HepG2 (cell line): ENCODE data around the gene PRKAG1. TPM values are rescaled to one million over a fixed set of nuclear protein-coding genes. Genes with fewer than 3 reads are reported as not detected.

Experiments
- JUNB ChIP-seq: sonication (generic); formaldehyde crosslinking; IDR thresholded peaks from 2 replicates; pipeline ENCODE4 v1.8.0; 2022; ENCODE audit warnings: missing genetic modification reagents, mild to moderate bottlenecking, borderline replicate concordance
- MAZ ChIP-seq, 2 experiments: sonication (generic) in 1 of 2; formaldehyde crosslinking in 1 of 2; IDR thresholded peaks; 2 replicates each; pipeline versions ENCODE4 v1.5.0 to v1.6.1; 2012 to 2020; ENCODE audit warnings: low read depth in 2 of 2, mild to moderate bottlenecking in 2 of 2, borderline replicate concordance in 1 of 2, improper control_type of control experiment in 1 of 2, low read length in 1 of 2, missing genetic modification reagents in 1 of 2, moderate library complexity in 1 of 2
- ONECUT2 ChIP-seq: sonication (generic); formaldehyde crosslinking; IDR thresholded peaks from 2 replicates; pipeline ENCODE4 v1.4.0; 2020; ENCODE audit warnings: missing genetic modification reagents
- RBFOX2 ChIP-seq: fragments of 200-400 bp; formaldehyde crosslinking; IDR thresholded peaks from 2 replicates; pipeline ENCODE4 v1.6.1; 2017; ENCODE audit warnings: low read depth, mild to moderate bottlenecking, low read length
- SALL2 ChIP-seq: sonication (generic); formaldehyde crosslinking; IDR thresholded peaks from 2 replicates; pipeline ENCODE4 v1.8.1; 2023; ENCODE audit warnings: mild to moderate bottlenecking, missing genetic modification reagents, inconsistent platforms
- TAF15 ChIP-seq: fragments of 200-400 bp; formaldehyde crosslinking; IDR thresholded peaks from one replicate; pipeline ENCODE4 v1.6.1; 2018; ENCODE audit warnings: mild to moderate bottlenecking, low read depth, low read length; ENCODE audit not compliant: poor library complexity, severe bottlenecking
- ZFAT ChIP-seq: sonication (generic); formaldehyde crosslinking; conservative IDR thresholded peaks from 2 replicates; pipeline ENCODE4 v1.8.1; 2023; ENCODE audit warnings: missing genetic modification reagents, inconsistent platforms
- ZFP1 ChIP-seq: IDR thresholded peaks from 2 replicates; pipeline ENCODE4 v1.6.1; 2016
- ZNF232 ChIP-seq: sonication (generic); formaldehyde crosslinking; IDR thresholded peaks from 2 replicates; pipeline ENCODE4 v1.4.0; 2020; ENCODE audit warnings: missing genetic modification reagents, borderline replicate concordance
- ZNF274 ChIP-seq: sonication (generic); formaldehyde crosslinking; IDR thresholded peaks from 2 replicates; pipeline ENCODE4 v1.5.1; 2020; ENCODE audit warnings: mild to moderate bottlenecking, missing genetic modification reagents
- ZNF329 ChIP-seq: sonication (generic); formaldehyde crosslinking; IDR thresholded peaks from 2 replicates; pipeline ENCODE4 v1.9.0; 2021; ENCODE audit warnings: low read depth, mild to moderate bottlenecking, missing genetic modification reagents
- ZNF335 ChIP-seq: sonication (generic); formaldehyde crosslinking; IDR thresholded peaks from 2 replicates; pipeline ENCODE4 v1.4.0; 2020; ENCODE audit warnings: missing genetic modification reagents
- ZNF670 ChIP-seq: sonication (generic); formaldehyde crosslinking; IDR thresholded peaks from 2 replicates; pipeline ENCODE4 v1.8.0; 2022; ENCODE audit warnings: mild to moderate bottlenecking, missing genetic modification reagents, borderline replicate concordance
- ZNF737 ChIP-seq: sonication (generic); formaldehyde crosslinking; IDR thresholded peaks from 2 replicates; pipeline ENCODE4 v1.5.0; 2020; ENCODE audit warnings: missing genetic modification reagents, mild to moderate bottlenecking, borderline replicate concordance
- ZNF891 ChIP-seq: sonication (generic); formaldehyde crosslinking; IDR thresholded peaks from 2 replicates; pipeline ENCODE4 v1.5.0; 2020; ENCODE audit warnings: mild to moderate bottlenecking, missing genetic modification reagents
- ZZZ3 ChIP-seq: sonication (generic); formaldehyde crosslinking; IDR thresholded peaks from 2 replicates; pipeline ENCODE4 v1.4.0; 2020; ENCODE audit warnings: missing genetic modification reagents, mild to moderate bottlenecking, borderline replicate concordance
- polyA plus RNA-seq, 8 experiments: library from polyadenylated mRNA; depleted of rRNA in 3 of 8; stranded (reverse) in 7 of 8; unstranded in 1 of 8; fragments of >200 nt; fragmentation: Illumina TruSeq in 4 of 8; extraction: Trizol in 4 of 8; gene quantifications; 2 replicates each; pipeline versions ENCODE4 v1.2.1 to v1.2.3, GENCODE V29; 2011 to 2016; ENCODE audit warnings: low read depth in 4 of 8, missing spikeins in 1 of 8, mixed read lengths in 1 of 8; ENCODE audit not compliant: insufficient read depth in 1 of 8
- total RNA-seq, 5 experiments: library from RNA; depleted of rRNA; stranded (reverse); fragments of >200 nt; fragmentation: Illumina TruSeq; extraction: Trizol; gene quantifications; 2 replicates each; pipeline ENCODE4 v1.2.3, GENCODE V29; 2016; ENCODE audit warnings: low read depth in 1 of 5
- TF ChIP-seq, protein P1 (sequence below): sonication (generic); formaldehyde crosslinking; IDR thresholded peaks from 2 replicates; pipeline ENCODE4 v1.5.0; 2020; ENCODE audit warnings: mild to moderate bottlenecking, missing genetic modification reagents
- TF ChIP-seq, protein P2 (sequence below): sonication (generic); formaldehyde crosslinking; IDR thresholded peaks from 2 replicates; pipeline ENCODE4 v1.4.0; 2020; ENCODE audit warnings: missing genetic modification reagents
- TF ChIP-seq, protein P3 (sequence below): sonication (generic); formaldehyde crosslinking; IDR thresholded peaks from 2 replicates; pipeline ENCODE4 v1.4.0; 2020; ENCODE audit warnings: mild to moderate bottlenecking, missing genetic modification reagents

The PRKAG1 gene
- total and polyA plus RNA-seq, 2 of the 13 experiments (the other 11 are each of a cell fraction or from before 2014, with no cell fraction given) = 26.1 to 32.8 TPM

DNA sequence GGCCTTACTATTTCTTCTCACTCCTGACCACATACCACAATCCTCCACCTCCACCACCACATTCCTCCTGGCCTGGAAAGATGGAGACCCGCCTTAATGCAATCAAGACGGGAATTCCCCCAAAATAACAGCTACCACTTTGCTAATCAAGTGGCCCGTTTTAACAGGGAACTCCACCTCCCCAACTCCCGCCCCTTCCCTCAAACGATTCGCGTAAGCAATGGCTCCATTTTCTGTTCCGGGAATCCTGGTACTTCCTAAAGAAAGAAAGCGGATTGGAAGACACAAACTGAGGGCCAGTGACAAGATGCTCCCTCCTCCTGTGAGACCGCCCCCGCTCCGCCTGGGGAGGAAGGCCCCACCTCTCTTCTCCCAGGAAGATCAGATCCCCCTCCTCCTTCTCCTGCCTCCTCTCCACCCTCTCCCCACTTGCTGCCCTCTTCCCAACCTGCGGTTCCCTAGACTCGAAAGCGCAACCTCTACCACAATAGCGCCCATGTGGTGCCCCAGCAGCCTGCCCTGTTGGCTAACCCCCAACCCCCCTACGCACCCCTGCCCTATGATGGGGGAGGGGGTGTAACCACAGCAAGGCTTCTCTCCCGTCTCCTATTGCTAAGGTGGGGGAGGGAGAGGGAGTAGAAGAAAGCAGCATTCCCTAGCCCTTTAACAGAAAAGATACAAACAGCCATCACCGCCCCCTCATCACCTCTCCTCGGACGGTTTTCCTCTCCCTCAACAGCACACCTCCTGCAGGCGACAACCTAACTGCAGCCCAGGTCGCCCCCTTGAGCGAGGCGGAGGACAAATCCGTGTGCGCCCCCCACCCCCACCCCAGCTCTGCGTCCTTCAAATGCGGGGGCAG, 62.1 kb downstream of the PRKAG1 start (continued):
- TF ChIP-seq, protein P1, sequence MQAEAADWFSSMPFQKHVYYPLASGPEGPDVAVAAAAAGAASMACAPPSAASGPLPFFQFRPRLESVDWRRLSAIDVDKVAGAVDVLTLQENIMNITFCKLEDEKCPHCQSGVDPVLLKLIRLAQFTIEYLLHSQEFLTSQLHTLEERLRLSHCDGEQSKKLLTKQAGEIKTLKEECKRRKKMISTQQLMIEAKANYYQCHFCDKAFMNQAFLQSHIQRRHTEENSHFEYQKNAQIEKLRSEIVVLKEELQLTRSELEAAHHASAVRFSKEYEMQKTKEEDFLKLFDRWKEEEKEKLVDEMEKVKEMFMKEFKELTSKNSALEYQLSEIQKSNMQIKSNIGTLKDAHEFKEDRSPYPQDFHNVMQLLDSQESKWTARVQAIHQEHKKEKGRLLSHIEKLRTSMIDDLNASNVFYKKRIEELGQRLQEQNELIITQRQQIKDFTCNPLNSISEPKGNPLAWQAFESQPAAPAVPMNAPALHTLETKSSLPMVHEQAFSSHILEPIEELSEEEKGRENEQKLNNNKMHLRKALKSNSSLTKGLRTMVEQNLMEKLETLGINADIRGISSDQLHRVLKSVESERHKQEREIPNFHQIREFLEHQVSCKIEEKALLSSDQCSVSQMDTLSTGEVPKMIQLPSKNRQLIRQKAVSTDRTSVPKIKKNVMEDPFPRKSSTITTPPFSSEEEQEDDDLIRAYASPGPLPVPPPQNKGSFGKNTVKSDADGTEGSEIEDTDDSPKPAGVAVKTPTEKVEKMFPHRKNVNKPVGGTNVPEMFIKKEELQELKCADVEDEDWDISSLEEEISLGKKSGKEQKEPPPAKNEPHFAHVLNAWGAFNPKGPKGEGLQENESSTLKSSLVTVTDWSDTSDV (CRISPR knock-in tag) = no peak
- TF ChIP-seq, protein P2, sequence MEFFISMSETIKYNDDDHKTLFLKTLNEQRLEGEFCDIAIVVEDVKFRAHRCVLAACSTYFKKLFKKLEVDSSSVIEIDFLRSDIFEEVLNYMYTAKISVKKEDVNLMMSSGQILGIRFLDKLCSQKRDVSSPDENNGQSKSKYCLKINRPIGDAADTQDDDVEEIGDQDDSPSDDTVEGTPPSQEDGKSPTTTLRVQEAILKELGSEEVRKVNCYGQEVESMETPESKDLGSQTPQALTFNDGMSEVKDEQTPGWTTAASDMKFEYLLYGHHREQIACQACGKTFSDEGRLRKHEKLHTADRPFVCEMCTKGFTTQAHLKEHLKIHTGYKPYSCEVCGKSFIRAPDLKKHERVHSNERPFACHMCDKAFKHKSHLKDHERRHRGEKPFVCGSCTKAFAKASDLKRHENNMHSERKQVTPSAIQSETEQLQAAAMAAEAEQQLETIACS (CRISPR knock-in tag) = no peak
- TF ChIP-seq SALL2 (CRISPR knock-in tag) (no peak), ZNF737 (CRISPR knock-in tag) (no peak), ZNF232 (CRISPR knock-in tag) (no peak), ZNF274 (CRISPR knock-in tag) (no peak), JUNB (CRISPR knock-in tag) (no peak), ZNF335 (CRISPR knock-in tag) (no peak), ZFP1 (CRISPR knock-in tag) (no peak), ZNF329 (0 out of 2 replicates have a peak, but pooled peaks have one; percentile 21), MAZ (IDR thresholded peaks at IDR 0.05; ENCODE audit: borderline replicate concordance, low read depth, low read length) (0 out of 2 replicates have a peak, but pooled peaks have one; percentile 19), MAZ (CRISPR knock-in tag; IDR thresholded peaks at IDR 0.05; ENCODE audit: low read depth) (peak; percentile 31; the same call in 1 of the 2 replicates), ZNF891 (no peak), ONECUT2 (no peak), ZFAT (CRISPR knock-in tag) (no peak), RBFOX2 (no peak), TAF15 (no peak), ZNF670 (CRISPR knock-in tag) (no peak), ZZZ3 (CRISPR knock-in tag) (no peak)
- TF ChIP-seq, protein P3, sequence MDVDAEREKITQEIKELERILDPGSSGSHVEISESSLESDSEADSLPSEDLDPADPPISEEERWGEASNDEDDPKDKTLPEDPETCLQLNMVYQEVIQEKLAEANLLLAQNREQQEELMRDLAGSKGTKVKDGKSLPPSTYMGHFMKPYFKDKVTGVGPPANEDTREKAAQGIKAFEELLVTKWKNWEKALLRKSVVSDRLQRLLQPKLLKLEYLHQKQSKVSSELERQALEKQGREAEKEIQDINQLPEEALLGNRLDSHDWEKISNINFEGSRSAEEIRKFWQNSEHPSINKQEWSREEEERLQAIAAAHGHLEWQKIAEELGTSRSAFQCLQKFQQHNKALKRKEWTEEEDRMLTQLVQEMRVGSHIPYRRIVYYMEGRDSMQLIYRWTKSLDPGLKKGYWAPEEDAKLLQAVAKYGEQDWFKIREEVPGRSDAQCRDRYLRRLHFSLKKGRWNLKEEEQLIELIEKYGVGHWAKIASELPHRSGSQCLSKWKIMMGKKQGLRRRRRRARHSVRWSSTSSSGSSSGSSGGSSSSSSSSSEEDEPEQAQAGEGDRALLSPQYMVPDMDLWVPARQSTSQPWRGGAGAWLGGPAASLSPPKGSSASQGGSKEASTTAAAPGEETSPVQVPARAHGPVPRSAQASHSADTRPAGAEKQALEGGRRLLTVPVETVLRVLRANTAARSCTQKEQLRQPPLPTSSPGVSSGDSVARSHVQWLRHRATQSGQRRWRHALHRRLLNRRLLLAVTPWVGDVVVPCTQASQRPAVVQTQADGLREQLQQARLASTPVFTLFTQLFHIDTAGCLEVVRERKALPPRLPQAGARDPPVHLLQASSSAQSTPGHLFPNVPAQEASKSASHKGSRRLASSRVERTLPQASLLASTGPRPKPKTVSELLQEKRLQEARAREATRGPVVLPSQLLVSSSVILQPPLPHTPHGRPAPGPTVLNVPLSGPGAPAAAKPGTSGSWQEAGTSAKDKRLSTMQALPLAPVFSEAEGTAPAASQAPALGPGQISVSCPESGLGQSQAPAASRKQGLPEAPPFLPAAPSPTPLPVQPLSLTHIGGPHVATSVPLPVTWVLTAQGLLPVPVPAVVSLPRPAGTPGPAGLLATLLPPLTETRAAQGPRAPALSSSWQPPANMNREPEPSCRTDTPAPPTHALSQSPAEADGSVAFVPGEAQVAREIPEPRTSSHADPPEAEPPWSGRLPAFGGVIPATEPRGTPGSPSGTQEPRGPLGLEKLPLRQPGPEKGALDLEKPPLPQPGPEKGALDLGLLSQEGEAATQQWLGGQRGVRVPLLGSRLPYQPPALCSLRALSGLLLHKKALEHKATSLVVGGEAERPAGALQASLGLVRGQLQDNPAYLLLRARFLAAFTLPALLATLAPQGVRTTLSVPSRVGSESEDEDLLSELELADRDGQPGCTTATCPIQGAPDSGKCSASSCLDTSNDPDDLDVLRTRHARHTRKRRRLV (CRISPR knock-in tag) = no peak
